GM18520 (cell line): ENCODE measurements around the gene INO80B.
"Not testable (repeated sequence)": the region's sequence is repeated elsewhere in the genome, so short reads cannot be mapped to it uniquely, and the experiment has no call there.

ENCODE experiments used
- ATAC-seq: cut with Tn5 transposase; IDR thresholded peaks from one replicate; pipeline ENCODE4 v1.9.1; 2021; ENCODE audit not compliant: unreplicated experiment

The INO80B gene

GRCh38 chr2:74454654-74455511 is at the start of gene INO80B:
TSS of gene INO80B (plus strand) at chr2:74455087. CDS start at chr2:74455117, 30 bp downstream.
- ATAC-seq: peak; percentile 47

DNA sequence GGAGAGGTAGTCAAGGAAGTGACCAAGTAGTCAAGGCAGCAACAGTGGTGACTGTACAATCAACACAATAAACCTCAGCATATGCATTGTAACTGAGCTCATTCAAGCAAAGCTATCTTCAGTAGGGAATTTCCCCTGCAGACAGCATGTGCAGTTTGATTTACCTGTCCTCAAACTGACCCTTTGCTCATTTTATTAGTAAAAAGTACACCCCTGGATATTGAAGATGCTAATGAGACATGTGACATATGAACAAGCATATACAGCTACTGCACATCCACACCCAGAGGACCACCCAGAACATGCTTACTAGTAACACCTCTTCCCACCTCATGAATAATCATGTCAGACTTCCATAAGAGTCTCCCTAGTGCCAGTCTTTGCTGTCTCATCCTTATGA is 48.9 kb upstream of the INO80B start:
- peak; percentile 70 for ATAC-seq

DNA sequence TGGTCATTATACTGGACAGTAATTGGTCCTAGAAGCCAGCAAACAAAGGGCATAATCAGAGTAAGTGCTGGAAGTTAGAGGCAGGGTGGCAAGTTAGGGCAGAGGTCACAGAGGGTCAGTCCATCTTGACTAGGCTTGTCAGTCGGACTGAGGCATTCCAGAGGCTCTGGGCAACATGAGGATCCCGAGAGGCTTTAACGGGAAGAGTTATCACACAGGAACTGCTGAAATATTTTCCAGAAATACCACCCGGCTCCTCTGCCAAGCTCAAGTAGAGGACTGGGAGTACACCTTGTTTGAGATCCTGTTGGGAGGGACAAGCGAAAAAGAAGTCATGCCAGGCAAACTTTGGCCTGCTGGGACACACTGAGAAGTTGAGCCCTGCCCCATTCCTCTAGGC is 47.2 kb upstream of the INO80B start:
- no peak for ATAC-seq

DNA sequence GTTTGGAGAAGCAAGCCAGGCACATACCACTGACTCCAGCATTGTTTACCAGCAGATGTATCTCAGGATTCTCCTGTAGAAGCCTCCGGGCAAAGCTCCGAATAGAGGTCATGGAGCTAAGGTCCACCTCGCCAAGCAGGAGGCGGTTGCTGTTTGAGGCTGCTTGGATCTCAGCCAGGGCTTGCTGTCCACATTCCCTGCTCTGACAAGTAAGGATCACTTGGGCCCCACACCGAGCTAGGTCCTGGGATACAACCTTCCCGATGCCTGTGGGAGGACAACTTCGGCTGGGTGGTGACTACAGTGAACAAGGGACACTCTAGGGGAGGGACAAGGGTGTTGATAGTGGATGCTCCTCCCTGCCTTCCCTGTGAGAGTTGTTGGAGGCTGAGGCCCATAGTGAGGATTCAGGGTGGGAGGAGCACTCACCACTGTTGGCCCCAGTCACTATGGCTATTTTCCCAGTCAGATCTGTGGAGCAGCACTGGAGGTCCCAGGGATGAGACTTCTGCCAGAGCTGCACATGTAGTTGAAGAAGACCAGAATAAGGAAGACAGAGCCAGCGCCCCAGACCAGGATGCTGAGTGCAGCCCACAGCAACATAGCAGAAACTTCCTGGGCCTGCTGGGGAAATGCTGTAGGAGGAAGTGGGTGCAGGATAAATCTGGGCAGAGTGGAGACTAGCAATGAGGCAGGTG is 41.7 kb upstream of the INO80B start:
- ATAC-seq: no peak

DNA sequence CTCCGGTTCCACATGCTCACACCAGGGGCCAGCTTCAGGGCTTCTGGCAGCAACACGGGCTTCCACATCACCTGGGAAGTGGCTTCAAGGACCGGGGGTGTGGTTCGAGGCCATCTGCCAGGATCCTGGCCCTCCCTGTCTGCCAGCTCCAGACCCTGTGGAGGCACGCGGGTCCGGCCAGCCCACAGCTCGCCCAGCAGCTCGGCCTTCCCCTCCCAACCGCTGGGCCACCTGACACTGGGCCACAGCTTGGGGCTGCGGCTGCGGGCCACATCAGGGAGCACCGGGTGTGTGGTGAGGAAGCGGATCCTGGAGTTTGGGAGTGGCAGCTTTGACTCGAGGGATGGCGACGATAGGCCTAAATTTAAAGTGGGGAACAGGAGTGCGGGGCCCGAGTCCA is 40.4 kb upstream of the INO80B start:
- no peak for ATAC-seq

- ATAC-seq: no peak
These were observed 39.8 kb upstream of the INO80B start for GRCh38 chr2:74414881-74415761.

DNA sequence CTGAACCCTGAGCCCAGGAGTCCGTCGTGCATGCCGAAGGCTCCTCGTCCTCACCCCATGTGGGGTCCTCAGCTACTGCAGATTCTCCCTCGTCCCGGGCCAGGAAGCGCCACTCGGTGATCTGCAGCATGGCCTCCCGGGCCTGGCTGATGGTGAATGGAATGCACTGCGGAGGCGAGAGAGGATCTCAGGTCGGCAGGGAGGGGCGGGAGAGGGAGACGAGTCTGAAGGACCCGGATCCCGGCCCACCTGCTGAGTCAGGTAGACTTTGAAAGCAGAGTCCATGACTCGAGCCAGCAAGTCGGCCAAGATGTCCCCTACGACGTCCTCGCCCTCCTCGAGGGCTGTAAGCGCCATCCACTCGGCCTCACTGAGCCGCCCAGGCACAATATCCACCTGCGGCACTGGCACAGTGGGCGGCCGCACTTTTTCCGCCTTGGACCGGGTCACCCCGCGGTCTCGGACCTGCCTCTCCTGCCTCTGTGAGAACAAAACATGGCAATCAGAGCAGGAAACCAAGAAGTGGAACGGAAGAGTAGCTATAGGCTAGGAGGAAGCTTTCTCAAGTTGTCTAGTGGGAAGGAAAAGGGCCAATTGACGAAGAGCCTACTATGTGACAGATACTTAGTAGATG is 39.0 kb upstream of the INO80B start:
- ATAC-seq: no peak

DNA sequence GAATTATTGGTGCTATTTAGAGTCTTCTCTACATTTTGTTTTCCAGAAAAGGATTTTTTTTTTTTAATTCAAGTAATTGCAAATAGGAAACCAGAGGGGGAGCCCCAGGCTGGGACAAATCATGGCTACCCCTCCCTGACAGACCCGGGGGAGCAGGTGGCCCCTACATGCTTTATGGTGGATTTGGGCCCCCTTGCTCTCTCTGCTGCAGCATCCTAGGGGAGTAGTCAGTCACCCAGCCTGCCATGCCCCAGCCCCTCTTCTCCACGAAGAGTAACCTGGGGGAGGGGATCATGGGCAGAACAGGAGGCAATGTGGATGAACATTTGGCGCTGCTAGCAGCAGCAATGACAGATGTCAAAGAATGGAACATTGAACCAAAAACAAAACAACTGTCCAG is 38.1 kb upstream of the INO80B start:
- ATAC-seq: no peak

- ATAC-seq: no peak
These were observed 37.7 kb upstream of the INO80B start for GRCh38 chr2:74417197-74417596.

GRCh38 chr2:74417763-74418162 is 37.1 kb upstream of the INO80B start:
- ATAC-seq: no peak

GRCh38 chr2:74418312-74418711 is 36.6 kb upstream of the INO80B start:
- no peak for ATAC-seq

GRCh38 chr2:74419345-74419744 is 35.5 kb upstream of the INO80B start:
- no peak for ATAC-seq

- no peak for ATAC-seq
These were observed 34.9 kb upstream of the INO80B start for GRCh38 chr2:74420006-74420405.

DNA sequence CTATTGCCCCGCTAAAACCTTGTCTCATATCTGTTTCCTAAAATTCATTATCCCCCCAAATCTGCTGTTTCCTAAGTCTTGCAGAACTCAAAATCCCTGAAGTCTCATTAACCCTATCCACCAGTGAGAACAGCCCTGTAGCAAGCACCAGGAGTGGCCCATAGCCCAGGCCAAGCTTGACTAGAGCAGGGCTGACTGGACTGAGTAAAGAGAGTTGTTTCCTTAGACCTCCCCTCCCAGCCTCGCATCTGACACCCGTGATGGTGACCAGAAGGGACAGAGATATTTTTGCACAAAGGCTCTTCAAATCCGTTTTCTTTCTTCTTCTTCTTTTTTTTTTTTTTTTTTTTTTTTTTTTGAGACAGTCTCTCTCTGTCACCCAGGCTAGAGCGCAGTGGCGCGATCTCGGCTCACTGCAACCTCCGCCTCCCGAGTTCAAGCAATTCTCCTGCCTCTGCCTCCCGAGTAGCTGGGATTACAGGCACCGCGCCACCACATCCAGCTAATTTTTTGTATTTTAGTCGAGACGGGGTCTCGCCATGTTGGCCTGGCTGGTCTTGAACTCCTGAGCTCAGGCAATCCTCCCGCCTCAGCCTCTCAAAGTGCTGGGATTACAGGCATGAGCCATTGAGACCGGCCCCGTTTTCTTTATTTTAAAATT is 34.3 kb upstream of the INO80B start:
- not testable (repeated sequence) for ATAC-seq

- ATAC-seq: peak; percentile 95
These were observed 33.5 kb upstream of the INO80B start, which contains the start of the genes C2orf81 and WDR54 for GRCh38 chr2:74421221-74421870. TSS of gene C2orf81 (minus strand) at chr2:74421619. CDS start at chr2:74421560, 59 bp downstream. TSS of gene WDR54 (plus strand) at chr2:74421730. CDS start at chr2:74422154, 424 bp downstream.

DNA sequence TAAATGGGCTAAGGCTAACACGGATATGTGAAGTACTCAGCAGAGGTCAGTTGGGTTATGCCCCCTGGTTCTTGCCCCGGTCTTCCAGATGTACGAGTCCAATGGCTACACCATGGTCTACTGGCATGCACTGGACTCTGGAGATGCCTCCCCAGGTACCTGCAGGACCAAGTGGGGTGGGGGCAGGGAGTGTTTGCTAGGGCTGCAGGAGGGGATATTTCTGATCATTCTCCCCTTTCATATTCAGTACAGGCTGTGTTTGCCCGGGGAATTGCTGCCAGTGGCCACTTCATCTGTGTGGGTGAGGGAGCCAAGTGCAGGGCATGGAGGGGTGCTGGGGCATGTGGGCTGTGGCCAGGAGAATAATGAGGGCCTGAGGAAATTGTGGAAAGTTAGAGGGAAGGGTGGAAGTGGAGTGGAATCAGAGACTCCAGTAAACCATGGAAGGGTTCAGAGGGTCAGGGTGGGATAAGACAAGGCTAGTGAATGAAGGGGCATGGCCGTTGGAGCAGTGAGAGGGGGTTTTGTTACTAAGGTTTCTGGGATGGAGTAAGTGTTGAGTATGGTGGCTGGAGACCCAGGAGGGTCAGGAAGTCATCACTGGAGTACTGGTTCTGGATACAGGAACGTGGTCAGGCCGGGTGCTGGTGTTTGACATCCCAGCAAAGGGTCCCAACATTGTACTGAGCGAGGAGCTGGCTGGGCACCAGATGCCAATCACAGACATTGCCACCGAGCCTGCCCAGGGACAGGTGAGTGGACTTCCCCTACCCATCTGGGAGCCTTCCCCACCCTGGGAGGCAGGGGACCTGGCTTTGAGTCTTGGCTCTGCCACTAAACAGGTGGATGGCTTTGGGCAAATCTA is 31.4 kb upstream of the INO80B start:
- no peak for ATAC-seq

GRCh38 chr2:74424139-74424992 is 30.5 kb upstream of the INO80B start:
- no peak for ATAC-seq

- no peak for ATAC-seq
These were observed 29.9 kb upstream of the INO80B start for GRCh38 chr2:74424995-74425406.
